Lower lobe of right lung (tissue), 2 donors: ENCODE results near the gene ANKH. TPM values are rescaled to one million over a fixed set of nuclear protein-coding genes. Genes with fewer than 3 reads are reported as not detected.
A peak's percentile ranks its signal among the peaks of the same experiment; 100 is the strongest.

Experiments used
- ATAC-seq, 2 donors: fragments of 200-7000 bp; cut with Tn5 transposase; one replicate each; pipeline ENCODE4 v1.9.1; 2020 to 2022; ENCODE audit warnings: mild to moderate bottlenecking in 2 of 2, moderate library complexity in 2 of 2
- DNase-seq: peaks from one replicate; pipeline ENCODE4 v3.0.0-alpha.2; 2020
- H3K27ac ChIP-seq: fragments of 200-600 bp; one replicate; pipeline ENCODE4 v1.8.0; 2022
- H3K27me3 ChIP-seq: fragments of 200-600 bp; one replicate; pipeline ENCODE4 v1.8.0; 2022; ENCODE audit warnings: low read depth
- H3K36me3 ChIP-seq: fragments of 200-600 bp; one replicate; pipeline ENCODE4 v1.8.0; 2022; ENCODE audit warnings: mild to moderate bottlenecking
- H3K4me1 ChIP-seq: fragments of 200-600 bp; one replicate; pipeline ENCODE4 v1.8.0; 2022
- H3K4me3 ChIP-seq: fragments of 200-600 bp; one replicate; pipeline ENCODE4 v1.8.0; 2022; ENCODE audit warnings: mild to moderate bottlenecking
- H3K9me3 ChIP-seq: fragments of 200-600 bp; one replicate; pipeline ENCODE4 v1.8.0; 2022
- CTCF ChIP-seq: fragments of 200-600 bp; IDR thresholded peaks from one replicate; pipeline ENCODE4 v1.8.0; 2022; ENCODE audit warnings: antibody characterized with exemption, mild to moderate bottlenecking
- intact Hi-C: fragments of 100-400 bp; cut with DNase I; formaldehyde crosslinking; loops from one replicate; pipeline ENCODE4 v1.11.0; 2022
- total RNA-seq: library from RNA; stranded (reverse); fragmentation: NEBNext Ultra II Directional; extraction: Animal tissue kit (Norgen Biotek cat#: 25700); gene quantifications from one replicate; pipeline ENCODE4 v1.2.1, GENCODE V29; 2021
- donor health status: DM: no; HTN: yes; CAD: no; lungs with severe emphysema.

The ANKH gene
- total RNA-seq, 1 donor from 2014 or later, result 53.7 TPM

- intact Hi-C loops, result loop anchor here (10.0 kb wide), 1 partner anchor 146 kb away; no protein-coding TSS in a partner anchor
- H3K27me3 ChIP-seq, result no peaks in the 10 kb centered on the region
- DNase-seq (no peak), ATAC-seq (no peak)
- peak overlapping the region; percentile 75 for H3K4me3 ChIP-seq
- peak overlapping the region; percentile 74 for H3K27ac ChIP-seq
- H3K9me3 ChIP-seq, result no peaks in the 10 kb centered on the region
- no peaks in the 10 kb centered on the region for H3K36me3 ChIP-seq
- no peak for TF ChIP-seq CTCF
- peaks cover 19% of the 10 kb centered on the region for H3K4me1 ChIP-seq
Observed at GRCh38 chr5:14870337-14871213, 1.0 kb downstream of the ANKH start.

- Histone ChIP-seq H3K27ac (no peak overlapping the region), H3K4me3 (peak overlapping the region; percentile 75)
- no peak for ATAC-seq
Observed at GRCh38 chr5:14869668-14870164, 1.9 kb downstream of the ANKH start.

GRCh38 chr5:14869233-14869632 is 2.3 kb downstream of the ANKH start:
- peaks cover 19% of the 10 kb centered on the region for H3K4me1 ChIP-seq
- no peak overlapping the region for H3K27ac ChIP-seq
- DNase-seq (no peak), ATAC-seq (no peak)
- no peak for TF ChIP-seq CTCF
- no peaks in the 10 kb centered on the region for H3K27me3 ChIP-seq
- no peak overlapping the region for H3K4me3 ChIP-seq
- intact Hi-C loops, result no loop called here
- no peaks in the 10 kb centered on the region for H3K9me3 ChIP-seq
- no peaks in the 10 kb centered on the region for H3K36me3 ChIP-seq

More at GRCh38 chr5:14869668-14870164, 1.9 kb downstream of the ANKH start:
- intact Hi-C loops, result loop anchor here (10.0 kb wide), 1 partner anchor 145 kb away; no protein-coding TSS in a partner anchor
- no peak for TF ChIP-seq CTCF
- no peak for DNase-seq
- Histone ChIP-seq H3K4me1 (peaks cover 19% of the 10 kb centered on the region), H3K36me3 (no peaks in the 10 kb centered on the region), H3K27me3 (no peaks in the 10 kb centered on the region), H3K9me3 (no peaks in the 10 kb centered on the region)

DNA sequence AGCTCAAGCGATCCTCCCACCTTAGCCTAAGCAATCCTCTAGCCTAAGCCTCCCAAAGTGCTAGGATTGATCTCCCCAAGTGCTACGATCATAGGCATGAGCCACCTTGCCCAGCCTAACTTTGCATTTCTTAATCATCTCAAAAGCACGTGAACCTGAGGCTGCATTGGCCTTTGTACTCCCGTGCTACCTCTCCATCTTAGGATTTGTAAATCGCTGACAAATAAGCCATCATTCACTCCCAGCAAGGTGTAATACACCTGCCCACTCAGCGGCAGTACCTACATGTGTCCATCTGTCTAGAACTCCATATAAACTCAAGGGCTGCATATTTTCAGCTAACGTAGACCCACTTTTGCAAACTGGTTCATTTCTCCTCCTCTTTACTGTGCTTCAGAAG is 2.8 kb downstream of the ANKH start:
- no peak for ATAC-seq
- peaks cover 19% of the 10 kb centered on the region for H3K4me1 ChIP-seq
- no peak overlapping the region for H3K27ac ChIP-seq
- no peak for TF ChIP-seq CTCF
- H3K36me3 ChIP-seq, result no peaks in the 10 kb centered on the region
- H3K27me3 ChIP-seq, result no peaks in the 10 kb centered on the region
- no peak for DNase-seq
- intact Hi-C loops, result no loop called here
- H3K4me3 ChIP-seq, result no peak overlapping the region
- no peaks in the 10 kb centered on the region for H3K9me3 ChIP-seq

GRCh38 chr5:14864181-14864812 is 7.3 kb downstream of the ANKH start:
- no peak for ATAC-seq
- H3K9me3 ChIP-seq, result no peaks in the 10 kb centered on the region
- intact Hi-C loops, result no loop called here
- H3K4me3 ChIP-seq, result no peak overlapping the region
- no peak for DNase-seq
- TF ChIP-seq CTCF, result no peak
- H3K27me3 ChIP-seq, result no peaks in the 10 kb centered on the region
- no peaks in the 10 kb centered on the region for H3K4me1 ChIP-seq
- H3K36me3 ChIP-seq, result no peaks in the 10 kb centered on the region
- H3K27ac ChIP-seq, result no peak overlapping the region
